WERI-Rb-1 (cell line): ENCODE results near the gene ZNF853.

Experiments used
- DNase-seq: peaks from one replicate; pipeline ENCODE4 v3.0.0-alpha.2; 2020
- H3K27ac ChIP-seq: fragments of 250-450 bp; sonication (Bioruptor Pico); 2 replicates; pipeline ENCODE4 v1.5.1; 2020; ENCODE audit warnings: mild to moderate bottlenecking, moderate library complexity
- H3K27me3 ChIP-seq: fragments of 250-450 bp; sonication (Bioruptor Pico); 2 replicates; pipeline ENCODE4 v1.5.1; 2021; ENCODE audit warnings: mild to moderate bottlenecking, low read depth, moderate library complexity; ENCODE audit not compliant: insufficient read depth, severe bottlenecking
- H3K36me3 ChIP-seq: fragments of 250-450 bp; sonication (Bioruptor Pico); 2 replicates; pipeline ENCODE4 v1.5.1; 2020; ENCODE audit warnings: mild to moderate bottlenecking, moderate library complexity
- H3K4me3 ChIP-seq: 2 replicates; pipeline ENCODE4 v1.5.1; 2011; ENCODE audit warnings: low read depth, mild to moderate bottlenecking, control low read depth, low read length
- H3K9me3 ChIP-seq: fragments of 250-450 bp; sonication (Bioruptor Pico); 2 replicates; pipeline ENCODE4 v1.5.1; 2021; ENCODE audit warnings: mild to moderate bottlenecking, moderate library complexity; ENCODE audit not compliant: severe bottlenecking
- CTCF ChIP-seq: IDR thresholded peaks from 2 replicates; pipeline ENCODE4 v1.5.1; 2011; ENCODE audit warnings: low read depth, mild to moderate bottlenecking, control low read depth, inconsistent platforms, low read length

Gene ZNF853

GRCh38 chr7:6604458-6604857 lies 11.0 kb upstream of the ZNF853 start:
- H3K27me3 ChIP-seq = no peaks in the 10 kb centered on the region
- no peak overlapping the region for H3K27ac ChIP-seq
- H3K36me3 ChIP-seq = peaks cover 78% of the 10 kb centered on the region
- no peak for DNase-seq
- no peak for TF ChIP-seq CTCF
- H3K9me3 ChIP-seq = no peaks in the 10 kb centered on the region
- no peak overlapping the region for H3K4me3 ChIP-seq

GRCh38 chr7:6606866-6607583 lies 8.4 kb upstream of the ZNF853 start:
- Histone ChIP-seq H3K36me3 (peaks cover 54% of the 10 kb centered on the region), H3K27ac (no peak overlapping the region), H3K27me3 (no peaks in the 10 kb centered on the region), H3K4me3 (no peak overlapping the region), H3K9me3 (no peaks in the 10 kb centered on the region)
- no peak for DNase-seq
- no peak for TF ChIP-seq CTCF

GRCh38 chr7:6607651-6608051 lies 7.8 kb upstream of the ZNF853 start:
- H3K27me3 ChIP-seq = no peaks in the 10 kb centered on the region
- H3K9me3 ChIP-seq = no peaks in the 10 kb centered on the region
- no peak for DNase-seq
- H3K36me3 ChIP-seq = peaks cover 48% of the 10 kb centered on the region
- H3K27ac ChIP-seq = no peak overlapping the region
- no peak overlapping the region for H3K4me3 ChIP-seq
- no peak for TF ChIP-seq CTCF

GRCh38 chr7:6608081-6608480 lies 7.3 kb upstream of the ZNF853 start:
- no peak for DNase-seq
- Histone ChIP-seq H3K9me3 (no peaks in the 10 kb centered on the region), H3K4me3 (no peak overlapping the region), H3K27ac (no peak overlapping the region), H3K36me3 (peaks cover 44% of the 10 kb centered on the region), H3K27me3 (no peaks in the 10 kb centered on the region)
- TF ChIP-seq CTCF = no peak

GRCh38 chr7:6608794-6609193 lies 6.6 kb upstream of the ZNF853 start:
- H3K27me3 ChIP-seq = no peaks in the 10 kb centered on the region
- no peak for DNase-seq
- H3K36me3 ChIP-seq = peaks cover 37% of the 10 kb centered on the region

More at GRCh38 chr7:6608794-6609193, 6.6 kb upstream of the ZNF853 start:
- Histone ChIP-seq H3K27ac (no peak overlapping the region), H3K9me3 (no peaks in the 10 kb centered on the region), H3K4me3 (no peak overlapping the region)
- TF ChIP-seq CTCF = no peak
